ENCODE measurements around the gene SNTA1.

Gene SNTA1

DNA sequence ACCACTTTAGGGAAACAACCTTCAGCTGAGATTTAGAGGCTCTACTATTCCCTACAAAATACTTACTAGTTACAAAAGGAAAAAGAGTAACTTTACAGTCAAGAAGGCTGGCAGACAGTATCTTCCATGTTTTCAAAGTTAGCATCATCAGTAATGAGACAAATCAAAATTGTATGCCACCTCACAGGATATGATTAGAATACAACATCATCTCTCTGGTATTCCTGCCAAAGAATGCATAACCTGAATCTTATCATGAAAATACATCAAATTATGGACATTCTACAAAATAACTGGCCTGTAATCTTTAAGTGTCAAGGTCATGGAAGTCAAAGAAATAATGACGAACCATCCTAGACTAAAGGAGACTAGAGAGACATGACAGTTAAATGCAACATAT lies 80.7 kb downstream of the SNTA1 start:
- TF ChIP-seq CTCF (IDR thresholded peaks at IDR 0.05; ENCODE audit: control extremely low read depth, extremely low read depth, low read depth, missing control alignments), result no peak
- no peak for DNase-seq (ENCODE audit: extremely low spot score)
- ChIA-PET POLR2A (no interaction called here), CTCF (no interaction called here)

GRCh38 chr20:33359399-33360261 lies 83.9 kb downstream of the SNTA1 start:
- CTCF ChIA-PET, result no interaction called here
- TF ChIP-seq CTCF (IDR thresholded peaks at IDR 0.05; ENCODE audit: control extremely low read depth, extremely low read depth, low read depth, missing control alignments), result no peak
- POLR2A ChIA-PET, result no interaction called here
- DNase-seq (ENCODE audit: extremely low spot score), result no peak
